Thymus (tissue), 11 donors: ENCODE data around the gene EXOC6B. TPM values are rescaled to one million over a fixed set of nuclear protein-coding genes. Genes with fewer than 3 reads are reported as not detected.

Experiments
- DNase-seq, 9 donors: peaks; one replicate each; pipeline ENCODE4 v3.0.0-alpha.2; 2013; ENCODE audit warnings: low spot score in 9 of 9, low read depth in 6 of 9, missing footprints in 1 of 9
- H3K27ac ChIP-seq, 2 donors: one replicate each; pipeline ENCODE4 v1.5.1; 2013; ENCODE audit warnings: control low read depth in 1 of 2, low read depth in 1 of 2, low read length in 1 of 2, mild to moderate bottlenecking in 1 of 2, moderate library complexity in 1 of 2
- H3K27me3 ChIP-seq, 2 donors: one replicate each; pipeline ENCODE4 v1.5.1; 2013; ENCODE audit warnings: low read length in 1 of 2; ENCODE audit not compliant: control insufficient read depth in 2 of 2, insufficient read depth in 1 of 2
- H3K36me3 ChIP-seq, 2 donors: one replicate each; pipeline ENCODE4 v1.5.1; 2013; ENCODE audit warnings: low read length in 1 of 2, mild to moderate bottlenecking in 1 of 2, moderate library complexity in 1 of 2; ENCODE audit not compliant: control insufficient read depth in 2 of 2, insufficient read depth in 2 of 2
- H3K4me1 ChIP-seq, 2 donors: one replicate each; pipeline ENCODE4 v1.5.1; 2013; ENCODE audit warnings: low read length in 2 of 2; ENCODE audit not compliant: control insufficient read depth in 2 of 2, insufficient read depth in 2 of 2
- H3K4me3 ChIP-seq, 2 donors: one replicate each; pipeline ENCODE4 v1.5.1; 2013; ENCODE audit warnings: low read length in 2 of 2, control low read depth in 1 of 2, mild to moderate bottlenecking in 1 of 2
- H3K9me3 ChIP-seq, 2 donors: one replicate each; pipeline ENCODE4 v1.5.1; 2013; ENCODE audit warnings: low read length in 1 of 2, mild to moderate bottlenecking in 1 of 2; ENCODE audit not compliant: control insufficient read depth in 2 of 2, insufficient read depth in 1 of 2
- WGBS: extraction: QIAGEN DNeasy Blood & Tissue Kit; methylation state at CpG from one replicate; pipeline ENCODE4 v1.1.7; 2013; 5-methylcytosine and 5-hydroxymethylcytosine counted together
- polyA plus RNA-seq: library from polyadenylated mRNA; stranded (reverse); fragments of 200-250 nt; gene quantifications from one replicate; pipeline ENCODE4 v1.2.3, GENCODE V29; 2013
- total RNA-seq: library from RNA; stranded (reverse); fragments of 120-200 nt; gene quantifications from one replicate; pipeline ENCODE4 v1.2.4, GENCODE V29; 2013
- donor health status: healthy.

Gene EXOC6B
- total and polyA plus RNA-seq, 2 donors, result 5.0 to 6.2 TPM

DNA sequence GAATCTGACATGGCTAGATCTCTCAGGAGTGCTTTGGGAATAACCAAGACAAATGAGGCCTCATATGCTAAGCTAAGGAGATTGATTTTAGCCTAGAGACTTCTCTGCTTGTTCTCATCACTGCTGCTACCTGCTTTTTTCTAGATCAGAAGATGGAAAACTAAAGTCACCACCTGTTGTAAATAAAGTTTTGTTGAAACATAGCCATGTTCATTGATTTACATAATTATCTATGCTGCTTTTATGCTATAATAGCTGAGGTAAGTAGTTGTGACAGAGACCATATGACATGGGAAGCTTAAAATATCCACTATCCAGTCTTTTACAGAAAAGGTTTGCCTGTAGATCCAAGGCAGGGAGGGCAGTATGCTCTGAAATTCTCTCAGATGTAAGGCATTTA lies 632.1 kb downstream of the EXOC6B start:
- H3K27ac ChIP-seq, result no peak overlapping the region
- no peak for DNase-seq
- H3K4me3 ChIP-seq, result no peak overlapping the region
- H3K27me3 ChIP-seq, result no peaks in the 10 kb centered on the region
- H3K36me3 ChIP-seq, result no peaks in the 10 kb centered on the region
- H3K4me1 ChIP-seq, result no peaks in the 10 kb centered on the region
- H3K9me3 ChIP-seq, result no peaks in the 10 kb centered on the region

DNA sequence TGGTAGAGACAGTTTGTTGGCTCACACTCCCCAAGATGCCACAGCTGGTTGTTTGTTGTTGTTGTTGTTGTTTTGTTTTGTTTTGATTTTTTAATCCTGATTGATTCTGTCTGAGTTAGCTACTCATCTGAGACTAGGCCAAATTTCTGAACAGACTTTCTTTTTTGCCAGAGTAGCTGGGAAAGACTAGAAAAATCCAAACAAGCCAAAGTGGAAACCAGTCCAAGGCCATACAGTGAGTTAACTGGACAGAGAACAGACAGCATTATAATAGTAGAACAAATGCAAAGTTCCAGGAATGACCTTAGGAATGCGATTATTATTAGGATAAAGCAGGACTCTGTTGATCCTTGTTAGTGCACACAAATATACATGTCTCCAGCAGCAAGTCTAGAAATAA lies 634.4 kb downstream of the EXOC6B start:
- 95% methylated on average over 1 of the region's 1 CpG for WGBS
- DNase-seq, result no peak
- Histone ChIP-seq H3K4me1 (no peaks in the 10 kb centered on the region), H3K36me3 (no peaks in the 10 kb centered on the region), H3K27ac (no peak overlapping the region), H3K4me3 (no peak overlapping the region), H3K9me3 (peaks cover 0 to 17% of the 10 kb centered on the region in 2 donors), H3K27me3 (no peaks in the 10 kb centered on the region)

DNA sequence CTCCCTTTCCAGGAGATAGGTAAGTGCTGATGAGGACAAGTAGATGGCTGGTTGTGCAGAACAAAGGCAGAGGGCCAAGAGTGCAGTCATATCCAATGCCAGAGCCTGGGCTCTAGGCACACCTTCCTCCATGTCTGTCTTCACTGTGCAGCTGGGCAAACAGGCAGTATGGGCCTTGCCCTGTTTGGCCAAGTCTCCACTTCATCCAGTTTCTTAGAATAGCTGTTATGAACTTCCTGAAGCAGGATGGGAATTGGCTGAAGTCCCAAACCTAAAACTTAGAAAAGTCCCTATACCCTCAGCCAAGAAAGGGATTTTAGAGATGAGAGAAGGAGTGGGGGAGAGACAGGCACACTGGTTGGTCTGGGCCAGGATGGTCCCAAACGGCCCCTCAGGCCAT lies 640.6 kb downstream of the EXOC6B start:
- H3K4me1 ChIP-seq, result no peaks in the 10 kb centered on the region
- H3K36me3 ChIP-seq, result no peaks in the 10 kb centered on the region
- no peaks in the 10 kb centered on the region for H3K27me3 ChIP-seq
- 88% methylated on average over 1 of the region's 1 CpG for WGBS
- no peak for DNase-seq
- no peak overlapping the region for H3K4me3 ChIP-seq
- H3K9me3 ChIP-seq, result peaks cover 0 to 17% of the 10 kb centered on the region in 2 donors
- no peak overlapping the region for H3K27ac ChIP-seq

DNA sequence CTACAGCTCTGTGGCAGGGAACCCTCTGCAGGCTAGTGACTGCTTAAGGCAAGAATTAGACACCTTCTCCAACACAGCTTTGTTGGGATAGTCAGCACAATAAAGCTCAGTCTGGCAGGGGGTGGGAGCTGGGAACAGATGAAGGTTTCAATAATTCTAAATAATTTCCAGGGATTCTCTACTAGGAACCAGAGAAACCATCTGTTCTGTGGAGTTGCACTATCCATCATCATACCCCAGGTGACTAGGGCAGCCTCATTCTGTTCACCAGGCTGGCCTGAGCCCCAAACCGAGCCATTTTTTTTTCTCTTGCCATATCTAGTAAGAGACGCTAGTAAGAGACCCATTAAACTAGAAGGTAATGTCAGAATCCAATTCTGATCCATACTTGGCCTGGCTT lies 642.4 kb downstream of the EXOC6B start:
- Histone ChIP-seq H3K4me3 (no peak overlapping the region), H3K27ac (no peak overlapping the region), H3K36me3 (no peaks in the 10 kb centered on the region), H3K9me3 (peaks cover 0 to 17% of the 10 kb centered on the region in 2 donors), H3K4me1 (no peaks in the 10 kb centered on the region), H3K27me3 (no peaks in the 10 kb centered on the region)
- 94% methylated on average over 2 of the region's 2 CpGs for WGBS
- DNase-seq, result no peak

DNA sequence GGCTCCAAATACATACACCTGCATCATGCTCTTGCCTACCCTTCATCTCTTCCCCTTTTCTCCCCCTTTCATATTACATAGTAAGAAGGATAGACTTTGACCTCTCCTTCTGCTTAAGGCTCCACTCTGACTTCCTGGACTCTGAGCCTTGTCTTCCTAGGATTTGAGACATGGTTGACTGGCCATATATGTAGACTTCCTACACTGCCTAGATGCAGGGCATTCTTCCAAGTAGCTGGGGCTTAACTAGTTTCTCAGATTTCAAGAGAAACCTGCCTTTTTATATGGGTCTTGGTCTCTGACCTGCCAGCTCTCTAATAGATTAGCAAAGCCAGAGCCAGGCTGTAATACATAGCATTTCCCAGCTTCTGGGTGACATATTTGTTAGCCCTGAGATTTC lies 642.8 kb downstream of the EXOC6B start:
- Histone ChIP-seq H3K9me3 (peaks cover 0 to 14% of the 10 kb centered on the region in 2 donors), H3K4me3 (no peak overlapping the region), H3K27me3 (no peaks in the 10 kb centered on the region), H3K4me1 (no peaks in the 10 kb centered on the region), H3K27ac (no peak overlapping the region), H3K36me3 (no peaks in the 10 kb centered on the region)
- DNase-seq, result no peak

DNA sequence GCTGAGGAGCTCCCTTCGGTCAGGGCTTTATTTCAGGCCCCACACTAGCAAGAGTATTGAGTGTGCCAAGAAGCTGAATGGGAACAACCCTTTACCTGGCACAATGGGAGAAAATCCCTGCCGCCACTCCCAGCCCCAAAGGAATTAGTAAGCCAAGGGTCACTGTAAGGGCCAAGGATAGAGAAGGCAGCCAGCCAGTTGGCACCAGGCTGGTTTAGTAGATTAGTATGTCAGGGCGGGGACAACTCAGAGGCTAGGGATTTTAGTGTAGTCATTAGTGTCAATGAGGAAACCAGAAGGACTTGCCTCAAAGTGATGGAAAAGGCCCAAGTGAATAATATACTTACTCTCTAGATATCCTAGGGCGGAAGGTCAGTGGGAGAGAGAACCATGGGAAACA lies 643.3 kb downstream of the EXOC6B start:
- Histone ChIP-seq H3K27me3 (no peaks in the 10 kb centered on the region), H3K4me3 (no peak overlapping the region), H3K36me3 (no peaks in the 10 kb centered on the region), H3K27ac (no peak overlapping the region), H3K4me1 (no peaks in the 10 kb centered on the region), H3K9me3 (peaks cover 0 to 9% of the 10 kb centered on the region in 2 donors)
- WGBS, result 94% methylated on average over 4 of the region's 4 CpGs
- DNase-seq, result no peak

DNA sequence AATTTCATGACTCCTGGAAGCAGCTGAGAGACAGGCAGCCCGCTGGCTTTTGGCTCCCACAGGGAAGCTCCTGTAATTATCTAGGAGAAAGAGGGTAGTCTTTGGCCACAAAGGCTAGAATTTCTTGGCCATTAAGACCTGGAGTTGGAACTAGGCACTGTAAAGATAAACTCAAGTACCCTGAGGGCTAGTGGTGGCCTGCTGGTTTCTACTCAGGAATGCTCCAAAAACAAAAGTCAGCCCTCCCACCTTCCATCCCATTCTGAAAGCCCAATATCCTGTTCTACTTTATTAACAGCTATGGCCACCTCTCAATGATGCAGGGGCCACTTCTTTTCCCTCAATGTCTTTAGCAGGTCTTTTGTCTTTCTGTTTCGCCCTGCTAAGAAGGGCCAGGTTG lies 644.2 kb downstream of the EXOC6B start:
- no peak for DNase-seq
- Histone ChIP-seq H3K27ac (no peak overlapping the region), H3K27me3 (no peaks in the 10 kb centered on the region), H3K9me3 (no peaks in the 10 kb centered on the region), H3K4me1 (no peaks in the 10 kb centered on the region), H3K36me3 (no peaks in the 10 kb centered on the region), H3K4me3 (no peak overlapping the region)
- 96% methylated on average over 2 of the region's 2 CpGs for WGBS

DNA sequence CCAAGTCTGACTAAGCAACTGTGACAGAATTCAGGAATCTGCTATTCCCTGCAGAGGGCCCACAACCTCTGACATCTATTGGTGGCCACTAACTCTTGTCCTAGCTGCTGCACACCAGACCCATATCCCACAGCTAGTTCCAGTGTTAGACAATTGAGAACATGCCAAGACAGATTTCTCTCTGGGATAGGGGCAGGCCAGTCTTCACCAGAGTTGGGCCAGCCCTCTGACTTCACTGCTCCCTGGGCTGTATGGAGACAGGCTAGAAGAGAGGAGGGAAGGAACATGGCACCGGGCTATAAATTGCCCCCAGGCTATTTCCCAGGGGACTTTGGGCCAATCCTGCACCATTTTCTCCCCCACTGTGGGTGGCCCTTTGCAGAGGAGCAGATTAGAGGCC lies 645.5 kb downstream of the EXOC6B start:
- WGBS, result 91% methylated on average over 1 of the region's 1 CpG
- H3K27ac ChIP-seq, result no peak overlapping the region
- no peaks in the 10 kb centered on the region for H3K36me3 ChIP-seq
- H3K27me3 ChIP-seq, result no peaks in the 10 kb centered on the region
- H3K4me1 ChIP-seq, result no peaks in the 10 kb centered on the region
- H3K4me3 ChIP-seq, result no peak overlapping the region
- no peak for DNase-seq
- H3K9me3 ChIP-seq, result no peaks in the 10 kb centered on the region

DNA sequence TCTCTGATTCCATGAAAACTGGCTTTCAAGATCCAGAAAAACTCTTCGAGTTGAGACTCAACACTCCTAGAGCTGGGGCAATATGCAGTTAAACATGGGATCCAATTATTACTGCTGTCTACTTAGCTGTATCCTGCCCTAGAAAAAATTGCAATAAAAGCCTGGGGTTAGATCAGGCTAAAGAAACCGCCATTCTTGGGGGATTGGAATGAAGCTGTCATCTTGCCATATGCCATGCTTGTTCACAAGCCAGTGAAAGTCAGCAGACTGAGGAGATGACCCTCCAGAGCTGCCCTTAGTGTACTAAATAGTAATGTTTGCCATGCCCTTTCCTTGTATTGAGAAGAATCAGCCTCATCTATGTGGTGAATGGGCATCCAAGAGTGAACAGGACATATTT lies 647.3 kb downstream of the EXOC6B start:
- no peaks in the 10 kb centered on the region for H3K27me3 ChIP-seq
- H3K4me3 ChIP-seq, result no peak overlapping the region
- H3K4me1 ChIP-seq, result no peaks in the 10 kb centered on the region
- H3K36me3 ChIP-seq, result no peaks in the 10 kb centered on the region
- WGBS, result 97% methylated on average over 2 of the region's 2 CpGs
- no peaks in the 10 kb centered on the region for H3K9me3 ChIP-seq
- DNase-seq, result no peak
- no peak overlapping the region for H3K27ac ChIP-seq

DNA sequence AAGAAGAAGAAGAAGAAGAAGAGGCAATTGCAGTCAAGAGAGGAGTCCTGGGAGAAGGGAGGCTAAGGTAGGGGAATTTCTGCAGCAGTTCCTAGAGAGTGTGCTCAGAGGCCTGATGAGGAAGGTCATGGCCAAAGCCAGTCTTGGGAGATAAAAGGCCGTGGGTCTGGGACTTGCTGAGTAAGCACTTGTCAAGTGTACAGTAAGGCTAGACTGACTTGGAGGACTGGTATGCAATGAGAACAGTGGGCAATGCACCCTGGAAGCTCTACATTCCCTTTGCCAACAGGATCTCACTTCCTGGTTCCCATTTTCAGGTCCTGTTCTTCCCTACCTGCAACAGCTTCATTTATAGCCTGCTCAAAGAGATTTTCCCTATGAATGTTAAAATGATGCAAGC lies 649.6 kb downstream of the EXOC6B start:
- no peak for DNase-seq
- WGBS, result 93% methylated on average over 1 of the region's 1 CpG
- Histone ChIP-seq H3K27me3 (no peaks in the 10 kb centered on the region), H3K4me1 (no peaks in the 10 kb centered on the region), H3K9me3 (no peaks in the 10 kb centered on the region), H3K27ac (no peak overlapping the region), H3K4me3 (no peak overlapping the region), H3K36me3 (no peaks in the 10 kb centered on the region)
